ENCODE data around the gene VWA5B1.

The VWA5B1 gene

DNA sequence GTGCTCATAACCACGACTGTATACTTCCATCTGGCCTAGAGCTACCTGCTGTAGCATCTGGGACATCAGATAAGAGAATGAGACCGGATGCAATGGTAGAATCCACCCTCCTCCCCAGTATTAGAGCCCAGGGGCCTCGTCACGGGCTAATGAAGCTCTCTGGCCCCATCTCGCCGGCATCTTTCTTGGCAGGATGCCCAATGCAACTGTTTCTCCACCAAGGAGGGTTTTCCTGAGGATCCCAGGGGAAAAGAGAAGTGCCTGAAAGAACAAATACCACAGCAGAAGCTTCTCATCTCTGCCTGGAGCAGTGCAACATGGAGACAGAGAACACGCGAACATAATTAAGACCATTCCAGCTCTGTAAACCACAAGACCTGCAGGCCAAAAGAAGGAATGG, 80.0 kb downstream of the VWA5B1 start:
- no peak for DNase-seq

DNA sequence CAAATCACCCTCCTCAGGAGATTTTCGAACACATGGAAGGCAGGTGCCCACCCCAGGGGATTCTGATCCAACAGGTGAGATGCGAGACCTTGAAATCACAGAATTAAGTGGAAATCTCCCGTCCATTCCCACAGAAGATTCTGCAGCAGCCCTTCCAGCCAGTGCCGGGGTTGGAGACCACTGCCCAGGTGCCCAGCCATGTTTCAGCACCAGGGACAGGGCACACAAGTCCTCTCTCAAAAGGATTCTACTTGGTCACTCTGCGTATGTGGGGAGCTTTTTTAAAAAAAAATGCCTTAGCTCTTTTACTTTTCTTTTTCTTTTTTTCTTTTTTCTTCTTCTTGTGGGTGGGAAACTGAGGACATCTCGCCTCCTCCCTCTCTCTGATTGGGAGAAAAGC, 80.7 kb downstream of the VWA5B1 start:
- DNase-seq, result no peak

DNA sequence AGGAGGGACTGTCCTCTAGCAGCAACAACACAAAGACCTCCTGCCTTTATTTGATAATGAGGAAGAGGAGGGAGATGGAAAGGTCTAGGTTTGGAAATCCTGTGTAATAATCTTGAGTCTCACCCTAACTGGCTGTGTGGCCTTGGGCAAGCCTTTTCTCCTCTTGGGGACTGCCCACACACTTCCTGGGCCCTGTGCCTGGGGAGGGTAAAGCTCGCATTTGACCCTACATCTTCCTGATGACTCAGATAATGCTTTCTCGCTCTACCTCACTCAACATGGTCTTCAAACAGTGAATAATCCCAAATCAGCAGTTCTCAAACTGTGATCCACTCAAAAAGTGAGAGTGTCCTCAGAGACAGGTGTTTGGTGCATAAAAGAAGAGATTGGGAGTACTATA, 81.2 kb downstream of the VWA5B1 start:
- DNase-seq, result no peak

DNA sequence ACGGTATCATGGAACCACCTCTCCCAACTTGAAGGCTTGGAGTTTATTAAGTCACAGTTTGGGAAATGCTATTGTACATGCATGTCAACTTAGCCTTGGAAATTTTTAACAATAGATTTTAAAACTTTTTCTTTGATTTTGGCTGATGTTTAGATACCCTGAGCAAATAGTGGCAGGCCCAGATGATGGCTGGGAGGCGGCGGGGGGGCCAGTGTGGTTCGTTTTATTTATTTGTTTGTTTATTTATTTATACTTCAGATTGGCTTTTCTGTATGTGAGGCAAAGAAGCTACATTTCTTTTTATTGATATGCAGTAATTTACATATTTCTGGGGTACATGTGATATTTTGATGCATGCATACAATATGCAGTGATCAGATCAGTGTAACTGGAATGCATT, 82.0 kb downstream of the VWA5B1 start:
- DNase-seq, result no peak

DNA sequence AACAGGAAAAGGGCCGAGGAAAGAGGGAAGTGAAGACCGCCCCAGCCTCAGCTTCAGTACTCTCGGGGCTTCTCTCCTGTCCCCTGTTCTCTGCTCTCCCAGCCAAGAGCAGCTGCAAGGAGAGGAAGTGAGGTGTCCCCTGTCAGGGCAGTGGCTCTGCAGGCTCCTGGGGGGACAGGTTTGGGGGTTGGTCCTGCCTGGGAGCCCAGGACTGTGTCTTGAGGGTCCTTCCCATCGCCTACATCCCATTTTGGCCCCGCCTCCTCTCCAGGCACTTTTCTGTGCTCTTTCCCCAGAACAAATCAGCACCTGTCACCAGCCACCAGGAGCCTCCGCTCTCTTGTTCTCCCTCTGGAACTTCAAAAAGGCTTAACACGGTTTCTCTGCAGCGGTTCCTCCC, 82.6 kb downstream of the VWA5B1 start:
- DNase-seq, result no peak

DNA sequence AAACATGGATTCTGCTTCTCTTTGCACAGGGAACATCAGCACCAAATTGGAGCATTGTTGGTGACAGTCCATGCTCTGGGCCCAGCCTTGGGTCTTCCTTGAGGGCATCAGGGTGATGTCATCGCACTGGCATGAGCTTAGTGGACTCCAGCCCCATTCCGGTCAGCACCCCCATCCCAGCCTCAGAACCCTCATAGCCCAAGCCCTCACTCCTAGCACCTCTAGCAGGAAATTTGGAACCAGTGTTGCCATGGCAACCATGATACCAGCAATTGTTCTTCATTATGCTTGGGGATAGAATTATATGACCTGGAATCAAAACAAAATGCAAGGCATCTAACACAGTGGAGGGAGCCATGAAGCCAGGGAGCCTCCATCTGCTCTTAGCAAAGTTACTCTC, 83.1 kb downstream of the VWA5B1 start:
- DNase-seq, result no peak

DNA sequence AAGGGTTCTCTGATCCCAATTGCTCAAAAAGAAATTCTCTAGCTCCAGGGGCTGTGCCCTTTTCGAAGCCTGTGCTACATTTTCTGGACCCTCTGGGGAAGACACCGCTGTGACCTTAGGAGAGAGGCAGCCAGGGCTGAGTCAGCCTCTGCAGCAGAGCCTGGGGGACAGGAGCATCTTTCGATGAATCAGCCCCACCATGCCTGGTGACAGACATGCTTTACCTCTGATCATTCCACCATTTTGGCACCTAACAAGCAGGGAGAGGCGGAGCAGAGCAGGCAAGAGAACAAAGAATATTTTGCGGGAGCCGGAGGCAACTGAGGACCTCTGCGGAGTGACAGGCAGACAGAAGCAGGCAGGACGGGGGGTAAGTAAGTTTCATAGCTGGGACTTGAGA, 84.9 kb downstream of the VWA5B1 start:
- no peak for DNase-seq

DNA sequence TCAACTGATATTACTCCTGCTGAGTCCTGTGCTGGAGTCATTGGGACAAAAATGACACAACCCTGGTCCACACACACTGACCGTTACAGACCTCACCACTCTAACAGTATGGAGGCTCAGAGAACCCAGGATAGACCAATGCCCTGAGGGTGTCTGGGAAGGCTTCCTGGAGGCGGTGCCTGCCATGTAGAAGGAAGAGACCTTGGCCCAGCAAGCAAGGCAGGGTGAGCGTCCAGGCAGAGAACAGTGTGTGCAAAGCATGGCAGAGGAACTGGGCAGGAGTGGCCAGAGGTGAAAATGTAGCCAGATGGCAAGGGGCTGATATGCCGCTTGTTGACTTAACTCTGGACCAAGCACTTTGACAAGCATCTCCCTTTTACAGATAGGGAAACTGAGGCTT, 85.5 kb downstream of the VWA5B1 start:
- no peak for DNase-seq

DNA sequence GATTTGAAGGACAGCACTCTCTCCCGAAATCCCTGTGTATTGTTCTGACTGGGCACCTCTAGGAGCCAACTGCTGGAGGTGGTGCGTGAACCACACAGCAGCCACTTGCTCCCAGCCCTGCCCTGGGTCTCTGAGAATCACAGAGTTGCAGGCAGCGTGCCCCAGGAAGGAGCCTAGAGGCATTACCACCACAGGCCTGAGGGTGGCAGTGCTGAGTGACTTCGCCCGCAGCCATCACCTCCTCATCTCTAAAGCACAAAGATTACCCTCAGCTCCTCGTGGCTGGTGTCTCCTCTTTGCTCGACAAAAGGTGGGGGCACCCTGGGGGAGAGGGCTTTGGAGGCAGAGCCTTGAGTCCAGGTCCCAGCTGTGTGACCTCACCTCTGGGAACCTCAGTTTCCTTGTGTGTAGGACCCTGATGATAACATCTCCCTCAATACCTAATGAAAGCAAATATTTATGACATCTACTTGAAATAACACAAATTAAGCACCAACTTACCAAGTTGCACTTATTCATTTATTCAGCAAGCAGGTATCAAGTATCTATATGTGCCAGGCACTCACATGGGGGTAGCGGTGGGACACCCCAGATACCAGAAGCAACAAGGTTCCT, 86.3 kb downstream of the VWA5B1 start:
- DNase-seq, result peak; percentile 16

DNA sequence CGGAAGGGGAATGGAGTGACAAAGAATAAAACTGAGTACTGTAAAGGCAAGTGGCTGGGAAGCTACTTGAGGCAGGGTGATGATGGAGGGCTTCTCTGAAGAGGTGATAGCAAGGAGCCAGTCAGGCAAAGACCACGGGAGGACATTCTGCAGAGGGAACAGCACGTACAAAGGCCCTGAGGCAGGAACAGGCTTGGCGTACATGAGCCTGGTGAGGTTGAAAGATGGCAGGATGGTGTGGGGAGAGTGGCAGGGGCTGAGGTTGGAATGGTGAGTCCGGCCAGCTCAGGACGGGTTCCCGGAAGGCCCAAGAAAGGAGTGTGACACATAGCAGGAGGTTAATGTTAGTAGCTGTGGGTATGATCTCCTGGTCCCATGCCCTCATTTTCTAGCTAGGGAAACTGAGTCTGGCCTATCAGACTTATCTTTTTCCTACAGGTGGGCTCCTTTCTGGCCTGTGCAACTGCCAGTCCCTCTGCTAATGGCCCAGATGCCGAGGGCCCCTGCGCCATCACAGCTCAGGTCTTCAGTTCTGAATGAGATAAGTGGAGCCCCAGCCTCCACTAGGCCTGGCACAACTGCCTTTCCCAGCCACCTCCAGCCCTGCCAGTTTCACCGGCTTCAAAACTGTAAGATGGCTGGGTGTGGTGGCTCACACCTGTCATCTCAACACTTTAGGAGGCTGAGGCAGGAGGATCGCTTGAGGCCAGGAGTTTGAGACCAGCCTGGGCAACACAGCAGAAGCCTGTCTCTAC, 87.0 kb downstream of the VWA5B1 start:
- no peak for DNase-seq

DNA sequence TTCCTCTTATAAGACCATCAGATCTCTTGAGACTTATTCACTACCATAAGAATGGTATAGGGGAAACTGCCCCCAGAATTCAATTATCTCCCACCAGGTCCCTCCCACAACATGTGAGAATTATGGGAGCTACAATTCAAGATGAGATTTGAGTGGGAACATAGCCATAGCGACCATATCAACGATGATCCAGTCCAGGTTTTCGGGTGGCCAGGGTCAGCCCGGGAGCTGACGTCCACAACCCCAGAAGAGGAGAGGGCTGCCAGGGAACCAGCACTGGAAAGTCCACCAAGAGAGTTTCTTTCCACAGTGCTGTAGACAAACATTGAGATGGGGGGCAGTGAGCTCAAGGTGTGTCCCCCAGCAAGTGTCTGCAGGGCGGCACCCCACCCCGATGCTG, 88.4 kb downstream of the VWA5B1 start:
- no peak for DNase-seq

DNA sequence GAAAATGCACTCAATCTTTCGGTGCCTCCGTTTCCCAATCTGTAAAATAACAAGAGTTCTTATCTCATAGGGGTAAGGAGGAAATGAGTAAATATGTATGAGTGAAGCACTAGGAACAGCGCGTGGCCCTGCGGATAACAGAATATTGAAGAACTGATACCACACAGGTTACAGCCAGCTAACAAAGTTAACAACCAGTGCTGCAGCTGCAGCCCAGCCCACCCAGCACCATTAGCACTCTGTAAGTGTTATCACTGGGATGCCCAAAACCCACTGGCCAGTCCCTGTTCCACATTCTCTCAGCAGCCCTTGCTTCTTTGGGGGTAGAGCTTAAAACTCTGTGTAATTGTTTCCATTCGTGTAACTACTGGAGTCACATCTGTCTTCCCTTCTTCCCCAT, 89.5 kb downstream of the VWA5B1 start:
- DNase-seq, result no peak

DNA sequence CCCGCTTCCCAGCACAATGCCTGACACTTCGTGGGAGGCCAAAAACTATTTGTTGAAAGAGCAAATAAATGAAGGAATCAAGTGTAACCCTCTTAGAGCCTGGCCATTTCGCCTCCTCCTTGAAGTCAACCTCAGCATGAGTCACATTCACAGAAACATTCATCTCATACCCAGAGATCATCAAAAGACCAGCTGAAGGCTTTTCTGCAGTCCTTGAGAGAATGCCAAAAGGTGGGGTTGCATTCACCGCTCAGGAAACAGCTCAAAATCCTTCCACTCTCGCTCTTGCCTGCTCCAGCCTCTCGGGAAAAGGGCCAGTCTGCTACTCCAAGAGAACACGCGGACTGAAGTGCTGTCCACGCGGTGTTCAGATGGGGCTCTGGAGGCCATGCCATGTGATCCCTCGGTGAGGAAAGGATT, 90.0 kb downstream of the VWA5B1 start:
- DNase-seq, result peak; percentile 74

DNA sequence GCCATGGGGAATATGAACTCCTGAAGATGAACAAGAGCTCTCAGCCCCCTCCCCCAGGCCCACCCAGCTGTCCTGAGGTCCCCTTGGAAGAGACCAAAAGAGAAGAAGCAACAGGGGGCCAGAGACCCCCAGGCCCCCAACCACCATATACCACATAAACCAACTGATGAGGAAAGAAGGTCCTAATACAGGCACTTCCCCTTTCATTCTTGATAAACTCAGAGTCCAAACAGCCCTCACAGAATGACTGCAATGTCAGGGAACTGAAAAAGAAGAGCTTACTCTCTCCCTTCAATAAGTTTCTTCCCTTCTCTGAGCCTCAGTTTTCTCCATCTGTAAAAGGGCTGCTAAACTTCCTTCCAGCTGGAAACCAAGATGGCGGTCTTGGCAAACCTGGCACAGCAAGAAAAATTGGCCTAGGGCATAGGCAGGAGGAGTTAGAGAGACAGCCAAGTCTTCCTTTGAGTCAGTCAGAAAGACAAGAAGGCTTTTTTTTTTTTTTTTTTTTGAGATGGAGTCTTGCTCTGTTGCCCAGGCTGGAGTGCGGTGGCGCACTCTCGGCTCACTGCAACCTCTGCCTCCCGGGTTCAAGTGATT, 90.5 kb downstream of the VWA5B1 start:
- no peak for DNase-seq

DNA sequence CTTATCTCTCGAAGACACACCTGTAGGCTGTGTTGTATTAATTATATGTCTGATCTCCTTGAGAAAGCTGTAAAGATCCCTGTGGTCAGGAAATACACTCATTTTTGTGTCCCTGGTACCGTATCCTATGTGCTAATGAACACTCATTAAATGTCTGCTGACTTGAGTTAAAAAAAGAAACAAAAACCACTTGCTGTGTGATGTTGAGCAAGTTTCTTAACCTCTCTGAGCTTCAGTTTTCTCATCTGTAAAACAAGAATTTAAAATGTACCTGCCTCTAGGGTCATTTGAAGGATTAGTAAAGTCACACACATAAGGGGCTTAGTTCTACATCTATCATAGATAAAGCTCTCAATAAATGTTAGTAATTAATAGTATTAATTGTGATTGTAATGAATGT, 91.3 kb downstream of the VWA5B1 start:
- DNase-seq, result no peak

DNA sequence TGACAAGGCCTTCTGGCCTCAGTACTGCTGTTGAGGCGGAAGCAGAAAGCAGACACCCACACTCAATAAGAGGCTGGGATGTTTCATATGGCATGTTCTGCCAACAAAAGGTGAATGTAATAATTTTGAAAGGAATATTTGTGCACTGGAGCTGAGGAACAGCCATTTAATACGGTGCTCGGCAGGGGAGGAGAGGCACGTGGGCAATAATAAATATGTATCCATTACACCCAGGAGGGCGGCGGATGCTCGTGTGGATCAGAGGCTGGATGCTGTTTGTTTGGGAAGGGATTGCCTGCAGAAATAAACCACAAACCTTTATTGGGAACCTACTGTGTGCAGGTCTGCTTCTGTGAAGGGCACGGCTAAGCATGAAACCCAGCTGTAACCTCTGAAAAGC, 92.0 kb downstream of the VWA5B1 start:
- no peak for DNase-seq

DNA sequence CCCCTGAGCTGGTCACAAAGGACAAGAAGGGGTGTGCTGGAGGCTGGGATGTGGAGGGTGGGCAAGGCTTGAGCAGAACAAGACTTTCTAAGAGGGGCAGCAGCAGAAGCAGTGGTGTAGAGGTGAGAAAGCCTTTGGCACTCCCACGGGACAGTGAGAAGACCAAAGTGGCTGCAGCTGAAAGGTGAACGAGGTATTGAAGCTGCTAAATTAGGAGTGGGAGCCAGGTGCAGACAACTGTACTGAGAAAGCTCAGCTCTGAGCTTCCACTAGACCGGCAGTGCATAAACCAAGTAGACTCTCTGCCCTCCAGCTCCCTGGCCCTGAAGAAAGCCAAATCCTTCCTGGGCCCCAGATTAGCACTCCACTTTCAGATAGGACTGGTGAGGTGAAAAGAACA, 93.0 kb downstream of the VWA5B1 start:
- DNase-seq, result no peak

DNA sequence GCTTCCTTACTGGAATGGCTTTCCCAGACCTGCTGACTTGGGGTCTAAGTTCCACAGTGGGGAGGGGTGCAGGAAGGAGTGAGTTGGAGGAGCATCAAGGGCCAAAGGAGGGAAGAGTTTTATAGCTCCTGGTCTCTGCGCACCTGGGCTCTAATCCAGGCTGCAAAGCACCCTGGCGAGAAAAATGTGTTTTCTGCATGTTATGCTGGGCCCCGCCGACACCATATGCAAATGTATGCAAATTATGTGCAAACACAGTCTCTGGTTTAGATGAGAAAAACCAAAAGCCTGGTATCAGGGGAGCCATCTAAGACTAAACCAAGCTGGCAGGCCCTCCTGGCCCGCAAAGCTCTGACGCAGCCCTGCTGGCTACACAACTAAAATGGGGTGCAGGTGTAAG, 95.0 kb downstream of the VWA5B1 start:
- no peak for DNase-seq

DNA sequence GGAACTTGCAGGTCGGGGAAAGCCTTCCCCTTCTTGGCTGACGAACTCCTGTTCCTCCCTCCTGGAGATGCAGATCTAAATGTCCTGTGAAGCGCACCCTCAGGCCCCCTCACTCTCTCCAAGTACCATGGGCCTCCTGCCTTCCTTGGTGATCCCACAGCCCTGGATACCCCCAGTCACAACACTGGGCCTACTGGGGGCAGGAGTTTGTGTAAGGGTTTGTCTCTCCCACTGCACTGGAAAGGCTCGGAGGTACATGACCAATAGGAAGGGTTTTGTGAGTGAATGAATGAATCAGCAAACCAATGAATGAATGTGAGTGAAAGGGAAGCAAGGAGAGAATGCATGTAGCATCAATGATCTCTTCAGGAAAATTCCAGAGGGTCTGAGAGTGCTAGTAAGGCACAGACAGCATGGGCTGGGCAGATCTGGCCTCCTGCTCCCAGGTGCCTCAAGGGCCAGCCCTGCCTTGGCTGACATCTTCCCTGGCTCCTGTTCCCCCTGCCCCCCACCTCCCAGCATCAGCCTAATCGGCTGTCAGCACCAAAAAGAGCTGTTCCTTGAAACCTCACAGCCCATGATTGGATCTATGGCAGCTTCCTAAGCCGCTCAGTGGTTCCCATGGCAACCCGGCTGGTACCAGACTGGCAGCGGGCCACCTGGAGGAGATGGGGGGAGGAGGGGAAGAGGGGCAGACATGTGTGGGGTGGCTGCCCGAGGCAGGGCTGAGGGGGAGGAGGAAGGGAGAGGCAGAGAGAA, 95.8 kb downstream of the VWA5B1 start:
- no peak for DNase-seq

DNA sequence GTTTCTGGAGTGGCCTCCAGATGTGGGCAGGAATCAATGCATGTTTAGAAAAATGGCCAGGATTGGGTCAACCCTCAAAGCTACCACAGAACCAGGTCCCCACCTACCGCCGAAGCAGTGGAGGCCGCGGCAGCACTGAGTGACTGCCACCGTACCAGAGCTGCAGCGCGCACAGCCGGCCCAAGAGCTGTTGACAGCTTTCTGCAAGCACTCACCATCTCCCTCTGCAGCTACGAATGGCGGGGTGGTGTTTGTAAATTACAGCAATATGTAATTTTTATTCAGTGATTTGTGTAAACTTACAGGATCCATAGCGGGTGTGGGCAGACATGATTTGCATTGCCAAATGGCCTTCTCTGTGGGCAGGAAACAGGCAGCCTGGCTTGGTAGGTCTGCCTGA, 98.9 kb downstream of the VWA5B1 start:
- no peak for DNase-seq

DNA sequence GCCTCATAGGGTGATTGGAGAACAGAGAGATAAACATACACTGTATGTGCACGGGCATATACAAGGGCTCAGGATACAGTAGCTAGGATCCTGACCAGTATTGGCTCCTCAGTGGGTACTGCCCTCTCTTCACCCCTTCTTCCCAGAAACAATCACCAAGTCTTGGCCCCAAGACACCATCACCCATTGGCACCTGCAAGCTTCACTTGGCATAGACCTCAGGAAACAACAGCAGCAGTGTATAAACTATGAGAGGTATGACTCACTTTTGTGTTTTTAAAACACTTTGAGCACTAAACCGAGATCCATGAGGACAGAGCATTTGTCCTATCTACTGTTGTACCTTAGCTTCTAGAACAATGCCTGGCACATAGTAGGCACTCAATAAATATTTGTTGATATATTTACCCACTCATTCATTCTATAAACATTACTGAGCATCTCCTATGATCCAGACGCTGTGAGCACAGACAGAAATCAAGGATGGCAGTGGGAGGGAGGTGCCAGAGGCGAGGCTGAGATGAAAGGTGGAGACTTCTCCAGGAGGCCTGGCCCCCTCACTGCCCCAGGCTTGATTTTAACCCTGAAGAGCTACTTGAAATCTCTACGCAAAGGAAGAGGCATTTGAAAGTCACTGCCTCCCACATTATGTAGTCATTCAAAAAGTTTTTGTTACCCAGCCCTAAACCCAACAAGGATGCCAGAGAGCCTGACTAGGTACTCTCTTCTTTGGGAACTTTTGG, 100.1 kb downstream of the VWA5B1 start:
- no peak for DNase-seq

DNA sequence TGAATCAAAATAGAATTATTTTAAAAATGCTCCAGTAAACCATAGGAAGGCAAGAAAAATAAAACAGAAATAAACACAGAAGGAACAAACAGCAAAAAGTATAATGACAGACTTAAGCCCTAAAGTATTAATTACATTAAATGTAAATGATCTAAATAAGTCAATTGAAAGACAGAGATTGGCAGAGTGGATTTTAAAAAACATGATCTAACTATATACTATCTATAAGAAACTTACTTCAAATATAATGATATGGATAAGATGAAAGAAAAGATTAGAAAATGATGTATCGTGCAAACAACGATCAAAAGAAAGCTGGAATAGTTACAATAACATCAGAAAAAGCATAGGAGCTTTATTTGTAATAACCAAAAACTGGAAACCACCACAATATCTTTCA, 104.6 kb downstream of the VWA5B1 start:
- DNase-seq, result no peak

DNA sequence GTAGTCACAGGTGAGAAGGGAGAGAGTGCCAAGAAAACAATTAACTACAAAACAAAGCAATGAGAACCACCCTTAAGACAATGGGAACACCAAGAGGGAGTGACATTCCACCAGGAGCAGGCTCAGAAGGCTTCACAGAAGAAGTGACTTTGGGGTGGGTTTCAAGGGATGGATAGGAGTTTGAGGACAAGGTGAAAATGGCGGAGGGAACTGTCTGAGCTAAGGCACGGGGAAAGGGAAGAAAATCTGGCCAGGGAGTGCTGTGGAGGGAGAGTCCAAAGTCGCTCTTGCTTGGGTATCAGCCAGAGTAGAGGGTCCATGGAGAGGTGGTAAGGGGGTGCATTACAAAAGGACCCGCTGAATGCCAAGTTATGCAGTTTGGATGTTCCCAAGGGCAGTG, 108.1 kb downstream of the VWA5B1 start:
- DNase-seq, result no peak

Measured in NCI-H226 (cell line).